Memory B cell (primary cell): ENCODE data around the gene LNX2.
"Not testable (repeated sequence)": the region's sequence is repeated elsewhere in the genome, so short reads cannot be mapped to it uniquely, and the experiment has no call there.

Source experiments
- ATAC-seq: fragments of 150-1000 bp; cut with Tn5 transposase; 2 replicates; pipeline ENCODE4 v1.10.0; 2021; ENCODE audit warnings: low read depth, mild to moderate bottlenecking, moderate library complexity
- DNase-seq, 2 donors: peaks; one replicate each; pipeline ENCODE4 v3.0.0; 2022; ENCODE audit warnings: low spot score in 2 of 2
- H3K27ac Mint-ChIP-seq: one replicate; pipeline ENCODE4 v1.8.0; 2022; ENCODE audit warnings: mild to moderate bottlenecking, moderate library complexity, mixed read lengths
- H3K27me3 Mint-ChIP-seq: one replicate; pipeline ENCODE4 v1.8.0; 2022; ENCODE audit warnings: mixed read lengths
- H3K36me3 Mint-ChIP-seq: one replicate; pipeline ENCODE4 v1.8.0; 2022; ENCODE audit warnings: mild to moderate bottlenecking, mixed read lengths
- H3K4me1 Mint-ChIP-seq: one replicate; pipeline ENCODE4 v1.8.0; 2022; ENCODE audit warnings: mixed read lengths
- H3K4me3 Mint-ChIP-seq: one replicate; pipeline ENCODE4 v1.8.0; 2022; ENCODE audit warnings: mild to moderate bottlenecking, moderate library complexity, mixed read lengths
- H3K9me3 Mint-ChIP-seq: one replicate; pipeline ENCODE4 v1.8.0; 2022; ENCODE audit warnings: mixed read lengths

The LNX2 gene

GRCh38 chr13:27631665-27632064, 11.3 kb upstream of the LNX2 start:
- Mint-ChIP-seq H3K9me3 (no peaks in the 10 kb centered on the region), H3K4me1 (peaks cover 33% of the 10 kb centered on the region), H3K4me3 (no peak overlapping the region), H3K27me3 (no peaks in the 10 kb centered on the region), H3K27ac (peak overlapping the region; percentile 55), H3K36me3 (peaks cover 33% of the 10 kb centered on the region)
- ATAC-seq = no peak
- DNase-seq = no peak

- Mint-ChIP-seq H3K9me3 (no peaks in the 10 kb centered on the region), H3K4me3 (no peak overlapping the region), H3K36me3 (peaks cover 33% of the 10 kb centered on the region), H3K27ac (peak overlapping the region; percentile 55), H3K4me1 (peaks cover 35% of the 10 kb centered on the region), H3K27me3 (no peaks in the 10 kb centered on the region)
- ATAC-seq = no peak
- DNase-seq = no peak
Observed at GRCh38 chr13:27631156-27631555, 10.8 kb upstream of the LNX2 start.

DNA sequence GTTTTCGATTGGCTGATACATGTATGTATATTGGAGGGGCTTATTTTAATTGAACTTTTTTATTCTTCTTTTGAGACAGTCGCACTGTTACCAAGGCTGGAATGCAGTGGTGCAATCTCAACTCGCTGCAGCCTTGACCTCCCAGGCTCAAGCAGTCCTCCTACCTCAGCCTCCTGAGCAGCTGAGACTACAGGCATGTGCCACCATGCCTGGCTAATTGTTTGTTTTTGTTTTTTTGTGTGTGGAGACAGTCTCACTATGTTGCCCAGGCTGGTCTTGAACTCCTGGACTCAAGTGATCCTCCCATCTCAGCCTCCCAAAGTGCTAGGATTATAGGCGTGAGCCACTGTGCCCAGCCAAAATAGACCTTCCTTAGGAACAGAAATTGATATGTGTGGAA, 8.4 kb upstream of the LNX2 start:
- DNase-seq, H3K27me3 Mint-ChIP-seq, H3K4me3 Mint-ChIP-seq, H3K9me3 Mint-ChIP-seq, H3K27ac Mint-ChIP-seq, ATAC-seq: not testable (repeated sequence)
- H3K4me1 Mint-ChIP-seq = peaks cover 46% of the 10 kb centered on the region
- peaks cover 40% of the 10 kb centered on the region for H3K36me3 Mint-ChIP-seq

- Mint-ChIP-seq H3K27ac (peak overlapping the region; percentile 67), H3K4me1 (peaks cover 51% of the 10 kb centered on the region), H3K9me3 (no peaks in the 10 kb centered on the region), H3K4me3 (no peak overlapping the region), H3K27me3 (no peaks in the 10 kb centered on the region), H3K36me3 (peaks cover 45% of the 10 kb centered on the region)
- no peak for ATAC-seq
- no peak for DNase-seq
Observed at GRCh38 chr13:27628081-27628480, 7.8 kb upstream of the LNX2 start.

DNA sequence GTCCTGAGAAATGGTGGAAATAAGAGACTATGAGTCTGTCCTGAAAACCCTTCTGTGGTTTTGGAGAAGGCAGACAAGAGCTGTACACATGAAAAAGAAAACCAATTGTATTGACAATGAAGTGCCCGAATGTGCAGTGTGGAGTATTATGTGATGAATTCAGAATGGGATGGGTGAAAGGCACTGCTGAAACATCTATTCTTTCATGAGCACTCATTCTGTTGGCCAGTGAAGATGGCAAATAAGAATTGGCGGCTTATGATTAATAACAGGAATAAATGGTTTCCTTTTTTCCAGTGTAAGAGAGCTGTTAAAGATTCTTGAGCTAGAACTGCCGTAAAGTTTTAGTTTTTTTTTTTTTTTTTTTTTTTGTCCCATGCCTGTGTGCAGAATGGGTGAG, 7.1 kb upstream of the LNX2 start:
- Mint-ChIP-seq H3K4me3 (no peak overlapping the region), H3K4me1 (peaks cover 53% of the 10 kb centered on the region), H3K27me3 (no peaks in the 10 kb centered on the region), H3K36me3 (peaks cover 43% of the 10 kb centered on the region), H3K27ac (peak overlapping the region; percentile 67), H3K9me3 (no peaks in the 10 kb centered on the region)
- ATAC-seq = no peak
- DNase-seq = no peak

GRCh38 chr13:27625839-27626238, 5.5 kb upstream of the LNX2 start:
- H3K4me3 Mint-ChIP-seq = no peak overlapping the region
- no peak for ATAC-seq

GRCh38 chr13:27624071-27624470, 3.7 kb upstream of the LNX2 start:
- Mint-ChIP-seq H3K4me3 (no peak overlapping the region), H3K27me3 (no peaks in the 10 kb centered on the region), H3K27ac (no peak overlapping the region), H3K4me1 (peaks cover 47% of the 10 kb centered on the region), H3K36me3 (peaks cover 28% of the 10 kb centered on the region), H3K9me3 (no peaks in the 10 kb centered on the region)
- DNase-seq (no peak), ATAC-seq (no peak)

More at GRCh38 chr13:27625839-27626238, 5.5 kb upstream of the LNX2 start:
- Mint-ChIP-seq H3K4me1 (peaks cover 49% of the 10 kb centered on the region), H3K27ac (no peak overlapping the region), H3K9me3 (no peaks in the 10 kb centered on the region), H3K36me3 (peaks cover 31% of the 10 kb centered on the region), H3K27me3 (no peaks in the 10 kb centered on the region)
- no peak for DNase-seq

DNA sequence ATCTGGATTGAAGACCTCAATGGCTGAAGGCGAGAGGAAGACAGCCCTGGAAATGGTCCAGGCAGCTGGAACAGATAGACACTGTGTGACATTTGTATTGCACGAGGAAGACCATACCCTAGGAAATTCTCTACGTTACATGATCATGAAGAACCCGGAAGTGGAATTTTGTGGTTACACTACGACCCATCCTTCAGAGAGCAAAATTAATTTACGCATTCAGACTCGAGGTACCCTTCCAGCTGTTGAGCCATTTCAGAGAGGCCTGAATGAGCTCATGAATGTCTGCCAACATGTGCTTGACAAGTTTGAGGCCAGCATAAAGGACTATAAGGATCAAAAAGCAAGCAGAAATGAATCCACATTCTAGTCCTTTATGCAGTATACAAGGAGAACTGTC, 2.6 kb upstream of the LNX2 start:
- Mint-ChIP-seq H3K27me3 (no peaks in the 10 kb centered on the region), H3K4me1 (peaks cover 48% of the 10 kb centered on the region), H3K4me3 (no peak overlapping the region), H3K36me3 (peaks cover 23% of the 10 kb centered on the region), H3K9me3 (no peaks in the 10 kb centered on the region), H3K27ac (no peak overlapping the region)
- ATAC-seq (no peak), DNase-seq (no peak)

GRCh38 chr13:27622102-27622820, 1.9 kb upstream of the LNX2 start:
- no peaks in the 10 kb centered on the region for H3K27me3 Mint-ChIP-seq
- H3K36me3 Mint-ChIP-seq = peaks cover 21% of the 10 kb centered on the region
- no peaks in the 10 kb centered on the region for H3K9me3 Mint-ChIP-seq
- ATAC-seq (no peak), DNase-seq (no peak)
- peak overlapping the region; percentile 94 for H3K27ac Mint-ChIP-seq
- peaks cover 47% of the 10 kb centered on the region for H3K4me1 Mint-ChIP-seq
- H3K4me3 Mint-ChIP-seq = peak overlapping the region; percentile 86

DNA sequence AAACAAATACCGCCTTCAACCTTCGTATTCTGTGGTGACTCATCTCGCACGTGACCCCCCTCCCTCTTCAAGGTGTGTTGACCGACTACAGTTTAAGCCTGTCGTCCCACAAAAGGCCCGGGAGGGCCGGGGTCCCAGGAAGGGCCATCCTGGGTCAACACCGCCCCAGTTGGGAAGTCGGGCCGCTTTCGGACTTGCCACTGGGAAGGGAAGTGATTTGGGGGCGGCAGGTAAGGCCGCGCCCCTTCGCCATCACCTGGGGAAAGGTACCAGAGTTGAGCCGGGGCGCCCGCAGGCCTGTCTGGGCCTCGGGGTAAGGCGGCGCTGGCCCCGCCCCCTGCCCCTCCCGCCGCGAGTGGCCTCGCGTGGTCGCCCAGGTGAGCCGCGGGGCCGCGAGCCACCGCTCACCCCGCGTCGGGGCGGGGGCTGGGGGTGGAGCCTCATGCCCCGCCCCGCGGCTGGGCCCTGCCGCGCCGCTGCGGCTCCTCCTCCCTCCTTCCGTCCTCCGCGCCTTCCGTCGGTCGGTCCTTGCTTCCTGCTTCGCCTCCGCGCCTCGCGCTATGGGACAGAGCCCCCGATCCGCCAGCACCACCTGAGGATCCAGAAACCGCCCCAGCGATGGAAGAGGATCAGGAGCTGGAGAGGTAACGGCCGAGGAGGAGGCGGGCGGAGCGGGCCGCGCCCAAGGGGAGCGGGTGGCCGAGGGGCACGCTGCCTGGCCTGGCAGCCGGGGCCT, 1.2 kb upstream of the LNX2 start, which contains the start of gene POLR1D:
POLR1D (plus strand) TSS at position 527 of the 736 bp plus-strand sequence; CDS start at position 619, 92 bp downstream.
- peaks cover 17% of the 10 kb centered on the region for H3K36me3 Mint-ChIP-seq

DNA sequence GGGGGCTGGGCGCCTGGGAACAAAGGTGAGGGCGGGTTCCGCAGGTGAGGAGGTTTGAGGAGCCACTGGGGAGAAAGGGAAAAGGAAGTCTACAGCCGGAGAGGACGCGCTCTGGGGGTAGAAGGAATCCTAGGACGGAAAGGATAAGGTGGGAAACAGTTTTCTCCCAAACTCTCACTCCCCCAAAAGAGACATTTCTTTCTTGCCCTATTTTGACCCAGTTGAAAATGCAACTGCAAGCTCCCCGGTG, 712 bp upstream of the LNX2 start:
- H3K36me3 Mint-ChIP-seq = peaks cover 17% of the 10 kb centered on the region
- no peaks in the 10 kb centered on the region for H3K9me3 Mint-ChIP-seq
- no peak for ATAC-seq
- H3K4me1 Mint-ChIP-seq = peaks cover 40% of the 10 kb centered on the region
- H3K27me3 Mint-ChIP-seq = no peaks in the 10 kb centered on the region
- DNase-seq = no peak
- peak overlapping the region; percentile 94 for H3K27ac Mint-ChIP-seq
- H3K4me3 Mint-ChIP-seq = peak overlapping the region; percentile 94

More for the DNA sequence above, 1.2 kb upstream of the LNX2 start, which contains the start of gene POLR1D:
- Mint-ChIP-seq H3K4me3 (peak within 1 kb of the TSS; percentile 94), H3K9me3 (no peaks in the 10 kb centered on the region), H3K27me3 (no peaks in the 10 kb centered on the region), H3K4me1 (peaks cover 42% of the 10 kb centered on the region), H3K27ac (peak within 1 kb of the TSS; percentile 94)
- ATAC-seq (peak; percentile 62), DNase-seq (peak; percentile 80 to 82)

DNA sequence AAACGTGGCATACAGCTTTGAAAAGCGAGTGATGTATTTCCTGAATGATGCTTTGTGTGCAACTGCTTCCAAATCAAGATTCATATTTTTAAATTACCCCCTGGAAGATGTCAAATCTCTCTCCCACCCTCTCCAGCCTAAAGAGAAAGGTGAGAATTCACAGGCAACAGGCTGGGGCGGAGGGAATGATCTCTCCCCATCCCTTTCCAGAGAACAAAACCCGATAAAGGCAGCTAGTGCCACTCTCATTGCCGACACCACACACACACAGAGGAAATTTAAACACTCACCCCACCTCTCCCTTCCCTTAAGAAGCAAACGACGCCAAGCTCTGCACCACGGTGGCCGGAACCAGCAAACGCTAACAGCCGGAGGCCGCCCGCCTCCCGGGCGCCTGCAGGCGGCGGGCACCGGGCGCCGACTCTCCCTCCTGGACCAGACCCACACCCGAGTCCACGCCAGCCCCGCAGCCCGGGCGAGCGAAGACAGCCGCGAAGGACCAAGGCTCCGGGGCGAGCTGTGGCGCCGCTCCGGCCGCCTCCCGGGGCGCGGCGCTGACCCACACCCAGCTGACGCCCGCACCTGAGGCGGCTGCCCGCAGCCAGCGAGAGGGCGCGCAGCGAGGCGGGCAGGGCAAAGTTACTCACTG, 477 bp downstream of the LNX2 start:
- H3K9me3 Mint-ChIP-seq = no peaks in the 10 kb centered on the region
- DNase-seq (peak in 1 of 2 donors; percentile 37), ATAC-seq (peak; percentile 14)
- no peaks in the 10 kb centered on the region for H3K27me3 Mint-ChIP-seq
- peaks cover 30% of the 10 kb centered on the region for H3K4me1 Mint-ChIP-seq
- peaks cover 8% of the 10 kb centered on the region for H3K36me3 Mint-ChIP-seq
- H3K27ac Mint-ChIP-seq = no peak overlapping the region
- H3K4me3 Mint-ChIP-seq = peak overlapping the region; percentile 86

DNA sequence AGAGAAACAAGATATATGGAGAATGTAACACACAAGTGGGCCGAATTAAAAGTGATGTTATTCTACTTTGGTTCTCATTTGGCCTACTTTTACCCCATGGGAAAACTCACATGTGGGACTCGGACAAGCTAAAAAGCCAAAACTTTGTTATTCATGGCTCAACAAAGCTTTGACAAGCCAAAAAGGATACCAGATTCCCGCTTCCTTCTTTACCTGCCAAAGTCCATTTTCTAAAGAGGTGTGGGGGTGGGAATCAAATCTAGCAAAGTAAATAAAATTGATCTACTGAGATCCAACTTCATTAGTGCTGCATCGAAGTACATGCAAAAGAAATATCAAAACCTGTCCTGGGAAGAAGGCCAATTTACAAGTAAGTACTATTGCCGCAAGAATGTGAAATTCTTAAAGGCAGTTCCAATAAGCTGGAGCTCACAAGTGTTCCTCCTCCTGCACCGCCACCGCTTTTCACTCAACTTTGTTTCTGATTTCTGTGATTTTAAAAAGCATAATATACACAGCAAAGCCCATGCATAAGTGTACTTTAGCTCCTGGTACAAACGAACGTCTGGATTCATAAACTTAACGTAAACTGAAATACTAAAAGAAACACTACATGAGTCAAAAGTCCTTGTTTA, 1.1 kb downstream of the LNX2 start:
- DNase-seq = no peak
- H3K9me3 Mint-ChIP-seq = no peaks in the 10 kb centered on the region
- no peaks in the 10 kb centered on the region for H3K27me3 Mint-ChIP-seq
- H3K4me1 Mint-ChIP-seq = peaks cover 30% of the 10 kb centered on the region
- no peak overlapping the region for H3K27ac Mint-ChIP-seq
- H3K36me3 Mint-ChIP-seq = peaks cover 7% of the 10 kb centered on the region
- H3K4me3 Mint-ChIP-seq = peak overlapping the region; percentile 86
- ATAC-seq = no peak

- Mint-ChIP-seq H3K36me3 (peaks cover 2% of the 10 kb centered on the region), H3K4me1 (peaks cover 25% of the 10 kb centered on the region), H3K9me3 (no peaks in the 10 kb centered on the region), H3K27me3 (no peaks in the 10 kb centered on the region), H3K27ac (no peak overlapping the region), H3K4me3 (no peak overlapping the region)
- DNase-seq (no peak), ATAC-seq (no peak)
Observed at GRCh38 chr13:27617881-27618321, 2.4 kb downstream of the LNX2 start.
